ENCODE measurements around the gene ARVCF. TPM values are rescaled to one million over a fixed set of nuclear protein-coding genes. Genes with fewer than 3 reads are reported as not detected.

ARVCF gene
- total RNA-seq, 3 donors from 2014 or later = 11.2 to 15.3 (median 15.1) TPM

DNA sequence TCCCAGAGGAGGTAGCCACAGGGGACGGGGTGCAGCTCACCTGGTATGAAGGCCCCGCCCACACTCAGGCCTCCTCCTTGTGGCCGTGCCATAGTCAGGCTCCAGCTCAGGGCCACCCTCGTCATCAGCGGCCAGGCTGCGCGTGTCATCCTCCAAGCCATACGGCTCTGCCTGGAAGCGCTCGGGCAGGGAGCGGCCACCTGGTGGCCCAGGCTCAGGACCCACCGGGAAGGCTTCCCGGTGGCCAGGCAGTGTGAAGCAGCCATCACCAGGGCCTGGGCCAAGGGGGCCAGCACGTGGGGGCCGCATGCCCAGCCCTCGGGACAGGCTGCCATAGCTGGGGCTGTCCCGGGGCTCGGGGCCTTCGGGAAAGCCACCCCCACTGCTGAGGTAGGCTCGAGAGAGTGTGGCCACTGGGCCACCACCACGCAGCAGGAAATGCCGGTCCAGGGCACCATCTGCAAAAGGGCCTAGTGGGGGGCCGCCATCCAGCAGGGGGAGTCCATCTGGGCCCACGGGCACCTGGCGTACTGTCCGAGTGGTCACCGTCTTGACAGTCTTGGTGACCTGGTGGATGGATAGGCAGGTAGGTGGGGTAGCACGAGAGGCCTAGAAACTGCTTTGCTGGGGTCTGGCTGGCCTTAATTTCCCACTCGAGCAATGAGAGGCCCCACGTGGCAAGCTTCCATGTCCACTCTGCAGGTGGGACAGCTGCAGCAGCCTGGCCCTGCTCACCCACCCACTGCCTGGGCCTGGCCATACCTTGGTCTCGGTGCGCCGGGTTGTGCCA, 35.3 kb downstream of the ARVCF start:
- TF ChIP-seq, protein P1, sequence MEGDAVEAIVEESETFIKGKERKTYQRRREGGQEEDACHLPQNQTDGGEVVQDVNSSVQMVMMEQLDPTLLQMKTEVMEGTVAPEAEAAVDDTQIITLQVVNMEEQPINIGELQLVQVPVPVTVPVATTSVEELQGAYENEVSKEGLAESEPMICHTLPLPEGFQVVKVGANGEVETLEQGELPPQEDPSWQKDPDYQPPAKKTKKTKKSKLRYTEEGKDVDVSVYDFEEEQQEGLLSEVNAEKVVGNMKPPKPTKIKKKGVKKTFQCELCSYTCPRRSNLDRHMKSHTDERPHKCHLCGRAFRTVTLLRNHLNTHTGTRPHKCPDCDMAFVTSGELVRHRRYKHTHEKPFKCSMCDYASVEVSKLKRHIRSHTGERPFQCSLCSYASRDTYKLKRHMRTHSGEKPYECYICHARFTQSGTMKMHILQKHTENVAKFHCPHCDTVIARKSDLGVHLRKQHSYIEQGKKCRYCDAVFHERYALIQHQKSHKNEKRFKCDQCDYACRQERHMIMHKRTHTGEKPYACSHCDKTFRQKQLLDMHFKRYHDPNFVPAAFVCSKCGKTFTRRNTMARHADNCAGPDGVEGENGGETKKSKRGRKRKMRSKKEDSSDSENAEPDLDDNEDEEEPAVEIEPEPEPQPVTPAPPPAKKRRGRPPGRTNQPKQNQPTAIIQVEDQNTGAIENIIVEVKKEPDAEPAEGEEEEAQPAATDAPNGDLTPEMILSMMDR (IDR thresholded peaks at IDR 0.05) = no peak
- no peak for ATAC-seq
- H3K4me1 ChIP-seq (ENCODE audit: low read depth) = peaks cover 7% of the 10 kb centered on the region
- H3K4me3 ChIP-seq = no peak overlapping the region
- intact Hi-C loops (cut with DNase I, micrococcal nuclease) = no loop called here
- H3K36me3 ChIP-seq (ENCODE audit: low read depth) = no peaks in the 10 kb centered on the region
- DNase-seq = peak in 2 of 3 donors; percentile 21 to 47
- no peaks in the 10 kb centered on the region for H3K9me3 ChIP-seq

DNA sequence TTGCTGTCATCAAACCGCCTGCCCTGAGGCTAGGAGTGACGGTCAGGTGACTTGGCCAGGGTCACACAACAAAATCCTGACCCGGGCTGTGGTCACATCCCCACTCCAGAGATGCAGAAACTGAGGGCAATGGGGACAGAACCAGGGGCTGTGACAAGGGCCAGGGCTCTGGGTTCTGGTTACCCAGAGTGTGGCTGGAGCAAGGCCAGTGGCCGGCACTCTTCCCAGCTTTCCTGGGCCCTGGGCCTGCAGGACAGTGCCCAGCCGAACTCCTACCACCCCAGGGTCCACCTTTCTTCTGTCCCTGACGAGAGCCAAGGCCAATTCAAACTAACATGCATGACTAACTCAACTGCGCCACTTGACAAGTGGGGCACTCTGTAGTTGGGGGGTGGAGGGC, 35.9 kb downstream of the ARVCF start:
- H3K9me3 ChIP-seq = no peaks in the 10 kb centered on the region
- intact Hi-C loops (cut with DNase I, micrococcal nuclease) = no loop called here
- H3K36me3 ChIP-seq (ENCODE audit: low read depth) = no peaks in the 10 kb centered on the region
- no peak for ATAC-seq
- peak in 2 of 3 donors; percentile 7 to 12 for DNase-seq
- no peak overlapping the region for H3K4me3 ChIP-seq
- TF ChIP-seq, protein P1 (IDR thresholded peaks at IDR 0.05) = no peak
- peaks cover under 1% of the 10 kb centered on the region for H3K4me1 ChIP-seq (ENCODE audit: low read depth)

DNA sequence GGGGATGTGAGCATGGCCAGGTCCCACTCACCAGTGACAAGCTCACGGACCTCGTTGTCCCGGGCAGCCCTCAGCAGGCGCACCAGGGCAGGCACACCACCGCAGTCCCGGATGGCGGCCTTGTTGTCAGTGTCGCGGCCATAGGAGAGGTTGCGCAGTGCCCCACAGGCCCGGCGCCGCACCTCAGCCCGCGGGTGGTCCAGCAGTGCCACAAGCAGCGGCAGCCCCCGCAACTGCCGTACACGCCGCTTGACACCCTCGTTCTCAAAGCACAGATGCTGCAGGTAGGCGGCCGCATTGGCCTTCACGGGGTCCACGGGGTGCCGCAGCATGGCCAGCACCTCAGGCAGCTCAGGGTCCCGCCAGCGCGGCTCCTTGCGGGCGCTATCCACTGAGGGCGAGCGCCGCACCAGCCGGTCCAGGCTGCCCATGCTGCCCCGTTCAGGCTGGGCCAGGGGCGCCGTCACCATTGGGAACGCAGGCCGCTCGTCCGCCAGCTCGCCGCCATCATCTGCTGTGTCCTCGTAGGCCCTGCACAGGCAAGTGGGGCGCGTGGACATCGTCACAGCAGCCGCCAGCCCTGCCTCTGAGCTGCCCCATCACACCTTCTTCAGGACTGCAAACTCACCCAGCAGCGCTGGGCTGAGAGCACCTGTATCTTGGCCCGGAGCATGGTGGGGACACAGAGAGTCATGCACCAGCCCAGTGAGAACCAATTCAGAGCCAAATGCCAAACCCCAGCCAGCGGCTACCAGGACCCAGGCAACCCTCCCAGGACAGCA, 36.7 kb downstream of the ARVCF start:
- Histone ChIP-seq H3K4me3 (no peak overlapping the region), H3K36me3 (ENCODE audit: low read depth) (no peaks in the 10 kb centered on the region), H3K9me3 (no peaks in the 10 kb centered on the region), H3K4me1 (ENCODE audit: low read depth) (no peaks in the 10 kb centered on the region)
- intact Hi-C loops (cut with DNase I, micrococcal nuclease) = no loop called here
- no peak for ATAC-seq
- DNase-seq = peak in 1 of 3 donors; percentile 14
- TF ChIP-seq, protein P1 (IDR thresholded peaks at IDR 0.05) = no peak

DNA sequence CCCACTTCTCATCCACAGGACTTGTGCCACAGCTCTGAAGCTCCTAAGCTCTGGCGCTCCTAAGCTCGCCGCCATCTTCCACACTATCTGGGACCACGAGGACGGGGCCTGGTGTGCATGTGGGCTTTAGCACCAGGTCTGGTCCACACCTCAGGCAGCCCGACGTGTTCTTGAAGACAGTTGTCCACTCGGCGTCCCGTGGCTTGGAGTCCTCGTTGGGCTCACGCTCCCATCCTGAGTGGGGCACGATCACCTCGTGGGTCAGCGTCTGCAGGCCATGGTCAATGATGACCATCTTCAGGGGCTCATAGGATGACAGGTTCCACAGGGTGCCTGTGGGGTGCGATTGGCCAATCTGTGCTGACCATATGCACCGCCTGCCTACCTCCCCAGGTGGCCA, 37.9 kb downstream of the ARVCF start:
- Histone ChIP-seq H3K9me3 (no peaks in the 10 kb centered on the region), H3K4me1 (ENCODE audit: low read depth) (no peaks in the 10 kb centered on the region), H3K4me3 (no peak overlapping the region), H3K36me3 (ENCODE audit: low read depth) (no peaks in the 10 kb centered on the region)
- intact Hi-C loops (cut with DNase I, micrococcal nuclease) = no loop called here
- TF ChIP-seq, protein P1 (IDR thresholded peaks at IDR 0.05) = no peak
- no peak for ATAC-seq
- DNase-seq = no peak

DNA sequence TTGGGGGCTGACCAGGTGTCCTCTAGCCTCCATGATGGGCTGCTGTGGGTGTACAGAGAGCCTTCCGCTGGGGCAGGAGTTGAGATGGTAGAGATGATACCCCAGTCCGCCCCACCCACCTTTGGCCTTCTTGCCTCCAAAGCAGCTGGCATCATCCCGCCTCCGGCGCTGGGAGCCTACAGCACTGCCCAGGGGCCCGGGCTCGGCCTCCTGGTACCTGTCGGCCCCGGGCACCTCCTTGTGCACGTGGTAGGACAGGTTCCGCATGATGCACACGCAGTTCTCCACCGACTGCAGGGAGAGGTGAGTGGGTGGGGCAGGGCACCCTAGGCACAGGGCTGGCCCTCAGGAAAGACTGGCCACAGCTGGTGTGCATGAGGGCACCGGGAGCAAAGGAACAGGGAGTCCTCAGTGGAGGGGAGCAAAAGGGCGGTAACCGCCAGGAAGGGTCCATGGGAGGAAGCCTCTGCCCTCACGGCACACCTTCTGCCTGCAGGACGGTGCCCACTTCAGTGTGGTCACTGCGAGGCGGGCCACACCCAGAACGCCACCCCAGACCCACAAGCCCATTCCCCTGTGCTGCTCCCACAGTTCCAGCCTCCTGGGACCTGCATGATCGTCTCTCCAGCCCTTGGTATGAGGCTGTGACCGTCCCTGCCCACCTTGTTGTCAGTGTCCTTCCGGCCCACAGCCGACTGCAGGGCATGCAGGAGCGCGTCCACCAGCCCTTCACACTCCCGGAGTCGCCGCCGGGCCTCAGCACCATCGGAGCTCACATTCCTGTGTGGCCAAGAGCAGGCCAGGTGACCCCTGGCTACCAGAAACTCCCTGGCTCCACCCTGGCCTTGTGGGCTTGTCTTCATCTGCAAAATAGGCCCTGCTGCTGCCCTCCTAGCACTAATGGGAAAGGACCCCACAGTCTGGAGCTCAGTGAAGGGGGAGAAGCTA, 39.1 kb downstream of the ARVCF start:
- no peaks in the 10 kb centered on the region for H3K4me1 ChIP-seq (ENCODE audit: low read depth)
- H3K9me3 ChIP-seq = no peaks in the 10 kb centered on the region
- H3K4me3 ChIP-seq = no peak overlapping the region
- TF ChIP-seq, protein P1 (IDR thresholded peaks at IDR 0.05) = no peak
- intact Hi-C loops (cut with DNase I, micrococcal nuclease) = no loop called here
- H3K36me3 ChIP-seq (ENCODE audit: low read depth) = no peaks in the 10 kb centered on the region
- ATAC-seq (no peak), DNase-seq (no peak)
